ENCODE results near the gene DLGAP4.
"Not testable (repeated sequence)": the region's sequence is repeated elsewhere in the genome, so short reads cannot be mapped to it uniquely, and the experiment has no call there.

Gene DLGAP4

DNA sequence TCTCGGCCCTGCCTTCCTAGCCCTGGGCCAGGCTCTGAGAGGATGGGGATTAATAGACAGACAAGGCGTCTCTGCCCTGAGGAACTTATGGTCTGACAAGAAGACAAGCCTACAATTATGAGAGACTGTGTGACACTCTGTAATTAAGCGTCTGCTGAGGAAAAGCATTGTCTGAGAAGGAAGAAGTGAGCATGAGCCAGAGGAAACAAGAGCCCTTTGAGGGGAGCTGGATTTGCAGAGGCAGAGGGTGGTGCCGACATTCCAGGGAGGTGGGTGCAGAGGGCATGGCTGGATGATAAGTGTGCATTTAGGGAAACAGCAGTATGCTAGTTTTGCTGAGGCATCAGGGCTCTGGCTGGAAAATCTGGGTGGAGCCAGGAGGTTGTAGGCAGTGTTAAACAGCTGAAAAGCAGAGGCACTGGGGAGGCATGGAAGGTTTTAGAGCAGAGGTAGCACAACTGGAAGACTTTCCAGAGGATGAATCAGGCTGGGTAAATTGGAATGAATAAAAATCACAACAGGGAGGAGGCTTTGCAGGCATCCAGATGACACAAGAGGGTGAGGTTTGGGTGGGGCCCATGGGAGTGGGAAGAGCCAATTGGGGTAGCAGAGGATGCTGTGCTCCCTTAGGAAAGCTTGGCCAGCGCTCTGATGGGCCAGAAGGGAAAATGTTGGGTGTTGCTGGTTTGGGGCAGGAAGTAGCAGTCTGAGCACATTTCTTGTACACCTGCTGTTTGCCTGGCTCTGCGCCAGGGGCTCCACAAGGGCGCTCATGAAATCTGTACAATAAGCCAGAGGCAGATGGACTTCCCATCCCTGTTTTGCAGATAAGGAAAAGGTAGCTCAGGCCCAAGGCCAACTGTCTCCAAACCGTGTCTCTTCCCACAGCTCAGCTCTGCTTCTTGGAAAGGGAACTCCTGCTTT, 161.2 kb downstream of the DLGAP4 start:
- no peak for DNase-seq (ENCODE audit: low read depth in 3 of 3, low spot score in 1 of 3)

DNA sequence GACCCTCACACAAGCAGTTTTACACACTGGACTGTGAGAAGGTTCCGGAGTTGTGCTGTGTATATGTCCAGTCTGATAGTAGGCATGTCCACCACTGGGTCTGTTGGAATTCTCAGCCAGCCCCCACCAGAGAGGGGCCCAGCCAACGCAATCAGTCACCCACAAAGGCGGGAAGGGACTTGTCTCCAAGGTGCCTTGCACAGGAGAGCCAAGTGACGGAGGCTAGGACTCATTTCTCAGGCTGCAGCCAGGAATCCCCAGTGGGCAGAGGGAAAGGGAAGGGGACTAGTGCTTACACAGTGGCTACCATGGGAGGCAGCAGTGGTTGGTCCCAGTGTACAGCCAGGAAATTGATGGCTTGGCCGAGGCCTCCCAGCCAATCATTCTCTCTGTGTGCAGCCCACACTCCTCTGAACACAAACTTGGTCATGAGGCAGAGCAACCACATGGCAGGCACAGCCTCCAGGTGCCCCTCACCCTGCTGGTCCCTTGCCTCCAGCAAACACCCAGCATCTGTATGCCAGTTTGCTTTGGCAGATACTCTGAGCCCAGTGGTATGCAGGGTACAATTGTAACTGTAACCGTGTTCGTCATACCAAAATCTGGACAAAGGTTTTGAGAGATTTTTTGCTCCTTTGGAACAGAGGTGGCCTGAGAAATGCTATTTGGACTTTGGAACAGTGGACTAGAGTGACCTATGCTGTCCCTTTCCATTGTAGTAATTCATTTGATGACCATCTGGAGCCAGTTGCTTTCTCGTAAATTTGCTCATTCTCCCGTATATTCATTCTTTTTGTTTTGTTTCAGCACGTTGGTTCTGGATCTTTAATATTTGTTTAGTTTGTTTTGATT, 162.2 kb downstream of the DLGAP4 start:
- no peak for DNase-seq (ENCODE audit: low read depth in 3 of 3, low spot score in 1 of 3)

DNA sequence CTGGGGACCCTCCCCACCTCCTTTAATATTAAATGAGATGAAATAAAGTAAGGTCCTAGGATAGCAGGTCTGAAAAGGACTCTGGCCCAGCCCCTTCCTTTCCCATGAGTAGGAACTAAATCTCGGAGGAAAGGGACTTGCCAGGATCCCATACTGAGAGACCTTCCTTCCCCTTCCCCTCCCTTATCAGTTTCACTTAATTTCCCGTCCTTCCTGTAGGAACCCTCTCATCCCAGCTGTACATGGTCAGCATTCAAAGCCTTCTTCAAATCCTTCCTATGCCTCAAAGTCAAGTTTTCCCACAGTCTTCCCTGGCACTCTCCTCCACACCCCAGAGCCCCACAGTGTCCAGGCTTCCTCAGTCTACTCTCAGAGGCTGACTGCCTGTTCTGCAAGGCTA, 163.8 kb downstream of the DLGAP4 start:
- DNase-seq (ENCODE audit: low read depth in 3 of 3, low spot score in 1 of 3), result no peak

DNA sequence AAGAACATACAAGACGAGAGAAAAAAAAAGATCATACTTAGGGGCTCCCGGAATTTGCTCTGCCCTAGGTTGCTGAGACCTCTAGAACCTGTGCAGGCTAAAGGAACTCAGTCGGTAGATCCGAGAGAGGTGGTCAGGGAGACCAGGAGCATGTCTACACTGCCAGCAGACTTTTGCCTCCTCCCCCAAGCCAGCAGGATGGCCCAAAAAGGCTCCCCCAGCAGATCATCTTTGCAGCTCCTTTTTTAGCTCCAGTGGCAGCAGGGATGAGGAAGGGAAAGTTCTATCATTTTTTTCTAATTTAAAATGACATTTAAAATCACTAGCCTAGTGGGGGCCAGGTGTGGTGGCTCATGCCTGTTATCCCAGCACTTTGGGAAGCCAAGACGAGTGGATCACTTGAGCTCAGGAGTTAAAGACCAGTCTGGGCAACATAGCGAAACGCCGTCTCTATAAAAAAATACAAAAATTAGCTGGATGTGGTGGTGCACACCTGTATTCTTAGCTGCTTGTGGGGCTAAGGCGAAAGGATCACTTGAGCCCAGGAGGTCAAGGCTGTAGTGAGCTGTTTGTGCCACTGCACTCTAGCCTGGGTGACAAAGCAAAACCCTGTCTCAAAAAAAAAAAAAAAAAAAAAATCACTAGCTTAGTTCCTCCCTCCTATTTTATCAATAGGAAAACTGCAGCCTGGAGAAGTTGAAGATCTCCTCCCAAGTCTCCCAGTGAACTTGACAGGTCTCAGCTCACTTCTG, 165.9 kb downstream of the DLGAP4 start:
- no peak for DNase-seq (ENCODE audit: low read depth in 3 of 3, low spot score in 1 of 3)

DNA sequence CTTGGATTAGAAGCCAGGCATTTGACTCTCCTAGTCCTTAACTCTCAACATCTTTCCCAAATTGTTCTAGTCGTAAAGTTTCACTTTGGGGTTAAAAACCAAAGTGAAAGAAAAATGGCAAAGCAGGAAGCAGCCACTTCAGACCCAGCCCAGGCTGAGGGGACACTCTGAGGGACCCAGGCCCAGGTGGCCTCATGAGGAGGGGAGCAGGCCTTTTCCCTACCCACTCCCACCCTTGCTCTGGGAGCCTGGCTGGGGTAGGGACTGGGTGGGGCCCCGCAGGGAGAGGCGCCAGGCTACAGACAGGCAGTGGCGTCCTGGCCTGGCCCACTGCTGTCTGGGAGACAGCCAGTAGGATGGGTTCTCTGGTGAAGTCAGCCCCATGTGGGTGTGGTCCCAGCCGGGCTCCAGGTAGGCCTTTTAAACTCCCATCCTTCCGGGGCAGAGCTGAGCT, 166.5 kb downstream of the DLGAP4 start:
- DNase-seq (ENCODE audit: low read depth in 3 of 3, low spot score in 1 of 3), result no peak

DNA sequence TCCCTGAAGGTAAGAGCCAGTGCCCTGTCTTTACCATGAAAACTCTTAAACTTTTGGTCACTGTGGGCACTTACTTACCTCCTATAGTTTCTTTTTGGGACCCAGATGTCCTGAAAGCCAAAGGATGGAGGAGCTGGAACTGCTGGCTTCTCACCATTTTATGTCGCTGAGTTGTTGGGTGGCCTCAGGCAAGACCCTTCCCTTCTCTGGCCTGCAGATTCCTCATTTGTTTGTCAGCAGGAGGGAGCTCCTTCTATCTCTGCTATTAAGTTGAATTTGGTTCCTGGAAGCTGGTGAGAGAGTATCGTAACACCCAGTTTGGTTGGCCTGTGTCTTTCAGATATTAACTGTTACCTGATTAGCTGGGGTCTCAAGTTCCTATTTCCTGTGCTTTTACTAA, 167.0 kb downstream of the DLGAP4 start:
- DNase-seq (ENCODE audit: low read depth in 3 of 3, low spot score in 1 of 3), result no peak

DNA sequence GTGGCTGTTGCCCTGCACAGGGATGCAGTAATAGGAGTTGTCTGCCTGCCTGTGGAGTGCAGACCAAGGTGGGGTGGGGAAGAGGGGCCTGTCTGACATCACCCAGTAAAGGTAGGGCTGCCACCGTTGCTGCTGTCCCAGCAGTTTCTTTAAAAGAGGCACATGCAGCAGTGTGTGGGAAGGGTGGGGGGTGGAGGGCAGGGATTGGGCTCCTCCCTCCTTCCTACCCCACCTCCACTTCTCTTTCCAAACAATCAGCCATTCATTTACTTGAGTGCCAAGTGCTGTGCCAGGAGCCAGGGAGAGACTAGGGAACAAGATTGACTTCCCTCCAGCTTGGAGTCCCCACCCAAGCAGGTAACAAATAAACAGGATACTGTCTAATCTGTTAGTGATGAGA, 168.4 kb downstream of the DLGAP4 start:
- no peak for DNase-seq (ENCODE audit: low read depth in 3 of 3, low spot score in 1 of 3)

DNA sequence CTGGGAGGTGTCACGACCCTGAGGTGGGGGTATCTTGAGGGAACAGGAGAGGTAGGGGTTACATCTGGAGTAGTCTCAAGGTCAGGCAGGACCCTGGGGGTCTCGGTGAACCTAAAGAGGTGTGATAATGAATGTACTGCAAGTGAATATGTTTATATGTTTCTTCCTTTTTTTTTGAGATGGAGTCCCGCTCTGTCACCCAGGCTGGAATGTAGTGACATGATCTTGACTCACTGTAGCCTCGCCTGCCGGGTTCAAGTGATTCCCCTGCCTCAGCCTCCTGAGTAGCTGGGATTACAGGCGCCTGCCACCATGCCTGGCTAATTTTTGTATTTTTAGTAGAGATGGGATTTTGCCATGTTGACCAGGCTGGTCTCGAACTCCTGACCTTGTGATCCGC, 168.9 kb downstream of the DLGAP4 start:
- not testable (repeated sequence) for DNase-seq (ENCODE audit: low read depth in 3 of 3, low spot score in 1 of 3)

DNA sequence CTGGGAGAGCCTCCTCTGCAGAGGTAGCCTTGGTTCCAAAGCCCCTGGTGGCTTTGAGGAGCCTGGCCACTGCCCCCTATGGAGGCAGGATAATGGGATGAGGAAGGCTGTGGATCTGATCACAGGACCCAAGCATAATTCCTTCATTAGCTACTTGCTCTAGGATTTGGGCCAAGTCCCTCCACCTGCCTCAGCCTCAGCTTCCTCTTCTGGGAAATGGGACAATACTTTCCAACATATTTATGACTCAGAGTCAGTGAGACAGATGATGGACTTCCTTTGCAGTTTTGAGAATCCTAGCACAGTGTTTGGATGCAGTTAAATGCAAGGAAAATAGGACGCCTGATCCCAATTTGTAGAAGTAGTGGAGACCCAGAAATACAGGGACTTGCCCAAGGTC, 171.3 kb downstream of the DLGAP4 start:
- no peak for DNase-seq (ENCODE audit: low read depth in 3 of 3, low spot score in 1 of 3)

DNA sequence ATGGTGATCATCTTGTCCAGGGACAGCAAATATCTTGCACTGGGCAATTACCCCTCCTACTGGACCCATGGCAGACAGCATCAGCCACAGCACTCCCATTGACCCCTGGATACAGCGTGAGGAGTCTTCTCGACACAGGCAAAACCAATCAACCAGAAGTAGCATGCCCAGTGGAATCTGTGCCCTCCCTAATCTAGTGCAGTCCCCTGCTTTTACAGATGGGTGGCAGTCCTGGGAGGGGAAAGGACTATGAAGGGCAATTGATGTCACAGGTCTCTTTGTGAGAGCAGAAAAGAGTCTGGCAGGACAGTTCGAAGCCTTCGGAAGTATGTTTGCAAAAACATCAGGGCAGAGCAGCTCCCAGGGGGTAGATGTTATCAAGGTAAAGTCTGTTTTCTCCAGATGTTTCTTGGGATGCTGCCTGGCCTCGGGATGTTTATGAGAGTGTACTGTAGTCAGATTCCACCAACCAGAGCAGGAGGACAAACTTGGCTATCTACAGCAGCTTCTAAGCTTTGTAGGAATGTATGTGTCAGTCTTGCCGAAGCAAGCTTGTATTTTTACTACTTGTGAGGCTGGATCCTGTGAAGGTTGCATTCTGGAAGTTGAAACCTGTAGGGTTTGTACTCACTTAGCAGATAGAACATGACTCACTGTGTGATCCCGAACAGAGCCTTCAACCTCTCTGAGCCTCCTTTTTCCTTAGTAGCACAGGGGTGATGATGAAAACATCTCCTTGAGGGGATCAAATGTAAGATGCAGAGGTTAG, 172.2 kb downstream of the DLGAP4 start:
- DNase-seq (ENCODE audit: low read depth in 3 of 3, low spot score in 1 of 3), result no peak

DNA sequence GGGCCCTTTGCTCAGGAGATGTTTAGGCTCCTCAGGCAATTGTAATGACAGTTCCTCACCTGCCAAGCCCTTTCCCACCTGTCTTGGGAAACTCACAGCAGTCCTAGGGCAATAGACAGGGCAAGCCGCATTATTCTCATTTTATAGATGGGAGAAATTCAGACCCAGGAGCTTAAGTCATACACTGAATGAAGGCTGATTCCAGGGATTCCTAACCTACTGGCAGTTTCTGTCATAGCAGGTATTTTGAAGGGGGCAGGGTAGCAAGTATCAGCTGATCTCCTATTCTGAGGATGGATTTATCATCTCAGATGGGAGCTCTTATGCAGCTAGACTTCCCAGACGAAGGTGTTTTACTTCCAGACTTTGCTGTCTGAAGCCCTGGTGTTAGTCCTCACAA, 173.8 kb downstream of the DLGAP4 start:
- no peak for DNase-seq (ENCODE audit: low read depth in 3 of 3, low spot score in 1 of 3)

DNA sequence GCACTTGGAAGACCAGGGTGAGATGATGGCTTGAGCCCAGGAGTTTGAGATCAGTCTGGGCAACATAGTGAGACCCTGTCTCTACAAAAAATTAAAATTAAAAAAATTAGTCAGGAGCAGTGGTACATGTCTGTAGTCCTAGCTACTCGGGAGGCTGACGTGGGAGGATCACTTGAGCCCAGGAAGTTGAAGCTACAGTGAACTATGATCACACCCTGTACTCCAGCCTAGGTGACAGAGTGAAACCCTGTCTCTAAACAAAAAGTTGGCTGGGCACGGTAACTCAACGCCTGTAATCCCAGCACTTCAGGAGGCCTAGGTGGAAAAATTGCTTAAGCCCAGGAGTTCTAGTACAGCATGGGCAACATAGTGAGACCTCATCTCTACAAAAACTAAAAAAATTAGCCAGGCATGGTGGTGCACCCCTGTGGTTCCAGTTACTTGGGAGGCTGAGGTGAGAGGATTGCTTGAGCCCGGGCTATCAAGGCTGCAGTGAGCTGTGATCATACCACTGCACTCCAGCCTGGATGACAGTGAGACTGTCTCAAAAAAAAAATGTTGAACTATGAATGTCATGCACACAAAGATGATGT, 174.4 kb downstream of the DLGAP4 start:
- DNase-seq (ENCODE audit: low read depth in 3 of 3, low spot score in 1 of 3), result no peak

DNA sequence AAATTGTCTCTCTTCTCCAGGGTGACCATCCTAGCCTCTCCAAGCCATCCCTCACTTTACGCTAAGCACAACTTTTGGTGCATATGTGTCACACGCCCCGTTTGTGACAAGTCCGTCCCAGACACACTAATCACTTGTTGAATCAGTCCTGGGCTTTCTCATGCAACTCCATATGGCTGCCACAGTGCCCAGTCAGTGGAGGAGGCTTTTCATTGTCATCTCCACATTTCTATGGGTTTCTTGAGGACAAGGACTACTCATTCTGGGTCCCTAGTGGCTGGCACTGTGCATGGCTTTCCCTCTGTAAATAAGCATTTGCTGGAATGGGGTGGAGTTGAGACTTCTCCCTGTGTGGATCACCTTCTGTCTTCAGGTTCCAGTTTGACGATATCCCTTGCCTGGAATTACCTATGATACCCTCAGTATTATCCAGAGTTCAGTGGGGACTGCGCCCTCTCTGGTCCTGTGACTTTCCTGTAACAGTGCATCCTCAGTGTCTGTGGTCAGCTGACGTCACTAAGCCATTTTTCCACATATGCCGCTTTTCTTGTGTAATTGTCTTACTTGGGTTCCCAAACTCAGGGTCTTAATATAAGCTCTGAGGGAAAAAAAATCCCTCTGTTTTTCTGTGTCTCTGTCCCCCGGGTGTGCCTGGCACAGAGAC, 175.4 kb downstream of the DLGAP4 start:
- DNase-seq (ENCODE audit: low read depth in 3 of 3, low spot score in 1 of 3), result no peak

DNA sequence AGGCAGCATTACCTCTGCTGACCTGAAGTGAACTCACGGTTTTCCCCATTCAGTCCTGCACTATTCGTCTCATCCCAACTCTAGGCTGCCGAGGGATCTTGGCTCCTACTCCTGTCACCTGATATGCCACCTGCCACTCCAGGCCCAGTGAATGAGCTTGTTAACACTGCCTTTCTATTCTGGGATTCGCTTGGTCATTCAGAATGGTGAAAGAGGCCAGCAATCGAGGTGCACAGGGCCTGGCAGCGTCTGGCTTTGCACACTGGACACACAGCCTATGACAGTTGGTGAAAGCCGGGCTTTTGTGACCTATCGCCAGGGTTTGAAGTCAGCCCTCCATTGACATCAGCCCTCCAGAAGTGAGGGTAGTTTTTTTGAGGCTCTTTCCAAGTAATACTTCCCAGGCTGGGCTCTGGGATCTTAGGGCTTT, 175.9 kb downstream of the DLGAP4 start:
- no peak for DNase-seq (ENCODE audit: low read depth in 3 of 3, low spot score in 1 of 3)

DNA sequence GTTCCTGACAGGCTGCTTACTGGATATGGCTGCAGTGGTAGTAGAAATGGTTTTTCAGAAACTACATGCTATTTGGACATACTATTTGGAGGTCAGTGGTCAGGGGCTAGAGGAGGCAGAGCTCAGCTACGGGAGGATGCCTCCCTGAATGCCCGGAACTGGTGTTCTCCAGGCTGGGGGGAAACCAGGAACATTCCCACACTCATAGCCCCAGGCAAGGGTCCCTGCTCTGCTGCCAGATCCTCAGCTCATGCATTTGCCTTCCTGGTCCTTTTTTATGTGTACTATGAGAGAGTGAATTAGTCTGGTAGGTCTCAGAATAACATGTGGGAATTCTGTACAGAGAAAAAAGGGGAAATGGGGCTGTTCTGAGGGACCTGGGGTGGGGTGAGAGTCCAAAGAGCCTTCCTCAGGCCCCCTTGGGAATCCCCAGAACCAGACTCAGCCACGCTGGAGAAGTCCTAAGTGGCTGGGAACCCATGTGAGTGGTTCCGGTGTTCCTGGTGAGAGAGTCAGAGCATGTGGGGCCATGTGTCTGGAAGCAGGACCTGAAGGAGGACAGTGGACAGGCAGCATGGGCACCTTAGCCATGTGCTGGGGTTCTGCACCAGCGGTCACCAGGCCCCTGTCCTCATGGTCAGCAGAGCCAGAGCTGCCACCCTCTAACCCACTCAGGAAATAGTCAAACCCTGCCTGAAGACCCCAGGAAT, 177.2 kb downstream of the DLGAP4 start:
- DNase-seq (ENCODE audit: low read depth in 3 of 3, low spot score in 1 of 3), result no peak

DNA sequence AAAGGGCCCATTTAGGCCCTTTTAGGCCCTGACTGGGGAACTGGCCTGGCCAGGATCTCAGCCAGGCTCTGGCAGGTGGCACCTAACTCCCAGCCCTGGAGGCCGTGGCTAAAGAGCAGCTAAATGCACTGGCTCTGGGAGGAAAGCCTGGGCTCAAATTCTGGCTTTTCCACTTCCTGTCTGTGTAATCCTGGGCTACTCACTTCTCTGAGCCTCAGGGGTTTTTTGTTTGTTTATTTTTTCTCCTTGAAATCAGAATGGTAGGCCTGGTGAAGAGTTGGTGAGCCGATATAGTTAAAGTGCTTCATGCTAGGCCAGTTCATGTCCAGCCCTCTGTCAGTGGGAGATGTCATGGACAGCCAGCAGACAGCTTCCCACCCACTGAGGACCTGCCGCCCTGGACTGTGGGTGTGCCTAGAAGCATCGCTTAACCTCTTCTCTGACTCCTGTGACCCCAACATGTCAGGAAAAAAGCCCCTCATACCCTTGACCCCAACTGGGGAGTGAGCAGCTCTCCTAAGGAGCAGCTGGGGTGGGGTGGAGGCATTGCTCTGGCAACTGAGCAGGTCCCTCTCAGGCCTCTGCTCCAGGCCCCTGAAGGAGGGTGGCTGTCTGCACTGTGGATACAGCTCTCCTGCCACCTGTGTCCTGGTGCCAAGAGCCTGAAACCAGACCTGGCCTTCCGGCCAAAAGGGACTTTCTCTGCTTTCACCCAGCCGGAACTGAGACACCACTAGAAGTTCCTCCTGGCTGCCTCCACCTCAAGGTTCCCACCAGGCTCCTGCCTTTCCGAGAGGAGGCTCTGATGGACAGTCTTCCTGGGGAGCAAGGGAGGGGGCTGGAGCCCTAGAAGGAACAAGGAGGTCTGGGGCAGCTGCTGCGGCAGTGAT, 178.0 kb downstream of the DLGAP4 start:
- DNase-seq (ENCODE audit: low read depth in 3 of 3, low spot score in 1 of 3), result no peak

DNA sequence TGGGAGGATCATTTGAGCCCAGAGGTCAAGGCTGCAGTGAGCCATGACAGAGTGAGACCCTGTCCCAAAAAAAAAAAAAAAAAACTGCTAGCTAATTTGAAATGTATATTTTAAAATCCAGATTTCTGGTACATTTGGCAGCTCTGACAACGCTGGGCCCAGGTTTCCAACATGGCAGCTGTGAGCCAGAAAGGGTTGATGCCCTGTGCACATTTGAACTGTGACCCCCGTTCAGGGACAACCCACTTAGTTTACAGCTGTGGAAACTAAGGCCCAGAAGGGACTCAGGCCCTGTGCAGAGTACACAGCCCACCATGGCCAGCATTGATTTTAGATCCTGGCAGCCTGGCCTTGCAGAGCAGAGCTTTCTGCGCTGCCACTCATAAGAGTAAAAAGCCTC, 179.1 kb downstream of the DLGAP4 start:
- no peak for DNase-seq (ENCODE audit: low read depth in 3 of 3, low spot score in 1 of 3)

DNA sequence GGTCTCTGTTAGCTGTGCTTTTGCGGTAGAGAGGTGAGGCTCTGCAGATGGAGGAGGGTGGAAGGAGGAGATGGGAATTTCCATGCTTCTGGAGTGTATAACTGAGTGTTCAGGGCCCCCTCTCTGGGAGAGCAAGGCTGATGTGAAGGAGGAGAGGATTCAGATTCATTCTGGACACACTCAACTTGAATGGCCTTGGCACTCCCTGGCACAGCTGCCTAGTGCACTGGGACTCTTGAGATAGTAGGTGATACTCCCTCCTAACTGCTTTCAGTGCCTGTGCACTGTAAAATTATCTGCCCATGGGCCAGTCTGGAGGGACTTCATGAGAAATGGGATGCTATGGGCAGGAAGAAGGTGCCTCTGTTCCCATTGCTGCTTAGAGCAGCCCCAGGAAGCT, 180.9 kb downstream of the DLGAP4 start:
- no peak for DNase-seq (ENCODE audit: low read depth in 3 of 3, low spot score in 1 of 3)

All from stimulated activated CD4-positive, alpha-beta T cell treated with anti-CD3 and anti-CD28 coated beads, TNF-alpha, amount 100 ng/mL, for 1 hour (primary cell).